NOMO-1 treated with dmso at 0.1 percent for 144 hours (cell line): ENCODE data around the gene CKLF.
A peak's percentile ranks its signal among the peaks of the same experiment; 100 is the strongest.

Source experiments
- DNase-seq: peaks from one replicate; lab custom pipeline; 2025; ENCODE audit not compliant: unreplicated experiment; lab: John Stamatoyannopoulos, UW

CKLF gene

DNA sequence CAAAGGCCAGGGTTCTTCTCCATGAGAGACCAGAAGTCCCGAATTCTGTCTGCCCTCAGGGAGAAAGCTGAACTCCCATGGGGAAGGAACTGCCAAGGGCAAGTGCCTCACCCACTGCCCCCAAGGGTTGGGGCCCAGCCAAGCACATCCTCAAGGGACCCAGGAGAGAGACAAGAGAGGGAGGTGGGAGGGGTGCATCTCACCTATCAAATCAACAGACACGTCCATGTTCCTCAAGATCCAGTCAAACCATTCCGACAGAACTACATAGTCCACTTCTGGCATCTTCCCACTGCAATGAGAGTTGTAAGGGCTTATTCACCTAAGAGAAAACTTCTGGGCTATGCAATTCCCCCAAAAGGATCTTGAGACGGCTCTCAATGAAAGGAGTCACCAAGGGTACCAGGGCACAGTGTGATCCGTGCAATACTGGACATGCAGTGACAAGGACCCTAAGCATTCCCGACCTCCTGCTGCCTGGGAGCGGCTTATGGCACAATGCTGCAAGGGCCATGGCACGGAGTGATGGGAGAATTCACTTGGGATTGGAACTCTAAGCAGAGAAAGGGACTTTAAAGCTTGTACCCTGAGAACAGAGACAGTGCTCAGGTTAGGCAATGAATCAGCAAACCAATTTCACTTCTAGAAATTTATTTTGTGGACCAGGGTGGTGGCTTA lies 34.7 kb upstream of the CKLF start:
- DNase-seq, result no peak

DNA sequence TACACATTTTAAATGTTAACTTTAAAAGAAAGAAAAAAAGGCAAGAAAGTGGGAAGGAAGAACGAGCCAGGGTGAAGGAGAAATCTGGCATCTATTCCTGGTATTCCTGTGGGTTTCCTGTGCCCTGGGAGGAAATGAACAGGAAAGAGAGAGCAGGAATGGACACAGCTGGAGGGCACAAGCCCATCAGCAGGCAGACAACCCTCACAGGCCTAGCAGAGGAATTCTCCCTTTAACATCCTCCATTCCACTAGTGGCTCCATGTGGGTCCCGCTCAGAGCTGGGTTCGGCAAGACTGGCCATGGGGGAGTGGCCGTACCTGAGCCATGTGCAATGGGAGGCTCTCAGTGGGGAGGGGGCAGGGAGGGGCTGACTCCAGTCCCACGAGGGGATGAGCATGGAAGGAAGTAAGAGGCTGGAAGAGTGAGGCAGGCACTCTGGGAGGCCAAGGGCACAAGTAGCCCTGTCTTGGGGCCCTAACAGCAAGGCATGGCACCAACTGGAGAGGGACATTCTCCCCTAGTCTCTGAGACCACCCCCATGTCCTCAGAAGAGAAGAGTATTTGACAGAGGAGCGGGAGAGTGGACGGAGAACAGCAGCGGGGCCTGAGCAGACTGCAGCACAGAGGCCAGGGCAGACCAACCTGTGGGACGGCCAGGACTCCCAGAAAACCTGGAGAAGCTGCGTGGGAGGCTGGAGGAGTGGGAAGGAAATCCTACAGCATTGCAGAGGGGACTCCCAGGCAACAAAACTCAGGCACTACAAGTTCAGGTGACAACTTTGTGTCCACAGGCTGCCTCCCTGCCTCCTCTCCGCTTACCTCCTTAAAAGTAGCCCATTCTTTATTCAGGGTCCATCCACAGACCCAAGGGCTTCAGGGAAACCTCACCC lies 32.6 kb upstream of the CKLF start:
- DNase-seq, result no peak

DNA sequence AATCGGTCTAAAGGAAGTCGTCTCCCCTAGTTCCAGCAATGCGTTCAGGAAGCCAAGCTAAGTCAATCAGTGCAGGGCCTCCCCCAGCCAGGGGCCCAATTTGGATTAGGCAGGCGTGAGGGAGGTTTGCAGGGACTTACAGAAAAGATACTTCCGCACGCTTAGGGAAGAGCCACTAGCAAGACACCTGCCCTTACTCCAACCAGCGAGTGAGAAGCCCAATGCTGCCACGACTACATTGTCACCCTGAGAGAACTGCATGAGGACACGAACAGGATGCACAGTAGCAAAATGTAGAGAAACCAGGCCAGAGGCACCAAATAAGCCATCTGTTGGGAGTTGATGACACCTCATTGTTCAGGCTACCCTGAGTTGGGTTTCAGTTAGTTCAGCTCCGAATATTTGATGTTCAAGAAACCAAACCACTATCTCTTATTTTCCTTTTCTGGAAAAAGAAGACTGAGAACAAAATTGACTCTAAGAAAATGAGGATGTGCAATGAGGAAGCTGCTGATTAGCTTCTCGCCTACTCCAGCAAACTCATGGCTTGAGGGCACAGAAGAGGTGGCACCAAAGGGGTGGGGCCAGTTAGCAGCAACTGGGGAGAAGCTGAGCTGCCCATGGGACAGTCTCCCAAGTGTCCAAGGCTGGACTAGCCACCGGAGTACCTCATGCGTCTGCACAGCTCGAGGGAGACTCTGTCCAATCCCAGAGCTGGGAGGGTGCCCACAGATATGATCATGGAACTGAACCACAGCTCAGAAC lies 31.8 kb upstream of the CKLF start:
- DNase-seq, result peak; percentile 48

DNA sequence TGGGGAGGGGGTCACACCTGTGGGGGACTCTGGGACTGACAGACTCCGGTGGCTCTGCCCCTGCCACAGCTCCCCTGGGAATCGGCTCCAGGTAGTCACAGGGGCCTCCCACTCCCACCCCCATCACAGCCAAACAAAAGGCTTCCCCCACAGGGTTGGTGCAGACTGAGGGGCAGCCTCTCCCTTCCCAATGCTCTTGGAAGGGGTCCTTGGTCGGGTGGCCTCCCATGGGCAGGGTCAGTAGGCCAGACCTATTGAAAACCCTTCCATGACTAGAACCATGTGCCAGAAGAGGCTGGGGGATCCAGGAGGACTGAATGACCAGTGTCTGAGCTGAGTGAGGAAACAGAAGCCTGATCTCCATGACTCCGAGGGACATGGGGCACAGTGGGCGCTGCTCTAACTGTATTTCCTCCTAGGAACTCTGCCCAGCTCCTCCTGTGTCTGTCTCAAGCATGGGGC lies 31.1 kb upstream of the CKLF start:
- DNase-seq, result no peak

DNA sequence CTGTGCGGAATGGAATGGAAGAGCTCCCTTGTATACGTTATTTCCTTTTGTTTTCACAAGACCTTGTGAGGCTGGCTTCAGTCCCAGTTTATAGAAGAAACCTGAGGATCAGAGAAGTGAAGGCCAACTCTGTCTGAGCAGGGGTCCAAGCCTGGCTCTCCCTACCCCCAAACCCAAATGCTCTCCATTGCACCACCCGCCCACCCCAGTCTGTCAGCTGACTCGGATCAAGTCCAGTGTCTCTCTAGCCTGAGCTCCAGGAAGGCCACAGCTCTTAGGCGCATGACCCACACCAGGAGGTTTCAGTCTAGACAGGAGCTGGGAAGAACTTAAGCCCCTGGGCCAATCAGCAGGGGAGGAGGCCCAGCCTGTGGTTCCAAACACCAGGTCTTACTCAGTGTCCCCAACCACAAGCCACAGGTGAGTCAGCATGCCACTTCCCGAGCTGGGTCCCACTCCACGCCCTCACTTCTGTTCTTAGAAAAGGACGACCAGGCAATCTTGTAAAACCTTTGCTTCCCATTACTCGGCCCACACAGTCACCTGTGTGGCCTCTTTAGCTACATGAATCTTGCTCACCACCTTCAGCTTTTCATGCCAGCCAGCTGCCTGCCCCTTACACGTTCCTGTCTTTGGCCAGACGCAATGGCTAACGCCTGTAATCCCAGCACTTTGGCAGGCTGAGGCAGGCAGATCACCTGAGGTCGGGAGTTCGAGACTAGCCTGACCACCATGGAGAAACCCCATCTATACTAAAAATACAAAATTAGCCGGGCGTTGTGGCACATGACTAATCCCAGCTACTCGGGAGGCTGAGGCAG lies 30.2 kb upstream of the CKLF start:
- peak; percentile 65 for DNase-seq

DNA sequence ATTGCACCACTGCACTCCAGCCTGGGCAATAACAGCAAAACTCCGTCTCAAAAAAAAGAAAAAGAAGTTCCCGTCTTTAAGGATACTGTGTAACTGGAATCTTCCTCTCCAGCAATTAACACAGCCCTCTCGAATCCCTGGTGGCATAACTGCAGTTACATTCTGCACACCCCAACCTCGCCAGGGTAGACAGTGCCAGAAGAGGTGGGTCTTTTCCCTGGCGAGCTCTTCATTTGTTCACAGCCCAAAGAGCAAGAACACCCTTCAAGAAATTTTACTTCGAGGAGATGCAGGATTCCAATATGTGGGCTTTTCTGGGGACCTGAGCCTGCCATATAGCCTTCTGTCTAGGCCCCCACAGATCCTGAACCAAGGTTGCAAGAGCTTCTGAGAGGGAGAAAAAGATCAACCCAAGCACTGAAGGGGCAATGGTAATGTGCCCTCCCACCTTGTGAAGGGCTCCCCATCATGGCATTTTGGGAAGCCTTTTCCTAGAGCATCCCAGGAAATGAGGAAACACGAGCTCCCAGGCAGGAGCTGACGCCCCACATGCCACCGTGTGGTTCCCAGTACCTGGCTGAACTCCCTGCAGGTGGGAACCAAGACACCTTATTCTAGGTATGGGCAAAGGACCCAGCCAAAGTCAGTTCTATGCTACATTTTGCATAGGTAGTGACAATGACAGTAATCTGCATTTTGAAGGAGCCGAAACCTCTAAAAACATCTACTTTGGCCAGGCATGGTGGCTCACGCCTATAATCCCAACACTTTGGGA lies 29.4 kb upstream of the CKLF start:
- DNase-seq, result no peak

DNA sequence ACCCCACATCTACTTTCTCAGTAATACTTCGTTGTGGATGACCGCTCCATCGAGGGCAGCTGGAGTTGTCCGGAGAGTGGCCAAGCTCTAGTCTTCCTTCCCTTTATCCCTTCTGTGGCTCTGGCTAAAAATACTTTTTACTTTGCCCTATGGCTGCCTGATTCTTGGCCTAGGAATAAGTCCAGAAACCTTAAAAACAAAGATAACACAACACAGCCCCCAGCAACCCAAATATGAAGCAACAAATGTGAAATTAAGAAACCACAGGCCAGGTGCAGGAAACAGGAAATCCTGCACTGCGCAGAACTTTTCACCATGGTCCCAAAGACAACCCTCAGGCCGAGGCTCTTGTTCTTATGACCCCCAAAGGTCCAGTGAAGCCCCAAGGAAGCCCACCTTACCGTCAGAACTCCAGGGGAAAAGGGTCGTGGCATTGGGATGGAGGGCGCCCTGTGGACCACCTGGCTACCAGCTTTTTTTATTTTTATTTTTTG lies 28.5 kb upstream of the CKLF start:
- peak; percentile 78 for DNase-seq

DNA sequence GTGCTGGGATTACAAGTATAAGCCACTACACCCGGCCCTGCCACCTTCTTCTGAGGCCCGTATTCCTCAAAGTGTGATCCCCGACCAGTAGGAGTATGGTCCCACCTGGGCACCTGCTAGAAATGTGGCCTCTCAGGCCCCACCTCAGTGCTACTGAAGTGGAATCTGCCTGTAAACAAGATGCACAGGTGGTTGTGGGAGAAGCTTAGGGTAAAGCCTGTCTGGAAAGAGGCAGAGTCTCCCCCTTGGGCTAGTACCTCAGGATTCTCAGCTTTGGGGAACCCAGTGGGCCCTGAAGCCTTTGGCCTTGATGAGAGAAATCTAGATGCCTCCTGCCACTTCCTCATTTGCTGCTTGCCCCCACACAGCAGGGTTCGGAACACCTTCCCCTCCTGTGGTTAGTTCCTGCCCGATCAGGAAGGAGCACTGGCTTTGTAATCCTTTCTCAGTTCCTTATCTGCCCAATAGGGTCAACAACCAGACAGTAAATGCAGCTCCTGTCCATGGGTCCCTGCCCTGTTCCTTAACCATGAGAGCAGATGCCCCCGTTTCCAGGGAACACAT lies 27.7 kb upstream of the CKLF start:
- peak; percentile 98 for DNase-seq

DNA sequence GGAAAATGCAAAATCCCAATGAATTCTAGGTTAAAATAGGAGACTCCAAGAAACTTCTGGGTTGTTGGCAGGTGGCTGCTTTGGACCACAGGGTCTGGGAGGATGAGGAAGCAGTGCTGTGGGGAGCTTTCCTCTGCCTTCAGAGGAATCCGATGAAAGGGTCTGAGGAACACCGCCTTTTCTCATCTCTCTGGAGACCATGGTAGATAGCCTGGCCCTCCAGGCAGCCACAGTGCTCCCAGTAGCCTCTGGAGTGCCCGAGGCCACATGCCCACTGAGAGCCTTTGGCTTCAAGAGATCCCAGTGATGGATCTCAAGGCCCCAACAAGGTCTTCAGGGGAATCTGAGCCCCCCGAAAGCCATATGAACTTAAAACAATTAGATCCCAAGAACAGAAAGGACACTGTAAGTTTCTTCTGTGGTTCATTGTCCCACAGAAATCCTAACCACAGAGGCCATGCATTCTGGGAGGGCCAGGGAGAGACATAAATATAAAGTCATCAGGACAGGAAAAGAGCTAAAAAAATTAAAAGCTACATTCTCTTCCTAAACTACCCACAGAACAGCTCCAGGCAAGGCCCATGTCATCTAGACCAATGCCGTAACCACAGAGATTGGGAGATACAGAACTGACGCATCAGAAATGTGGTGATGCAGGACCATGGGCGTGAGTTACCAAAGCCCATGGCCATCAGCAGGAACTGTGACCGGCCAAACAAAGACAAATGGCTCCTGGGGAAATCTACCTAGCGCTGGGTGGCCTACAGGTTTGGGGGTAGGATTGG lies 26.8 kb upstream of the CKLF start:
- DNase-seq, result no peak

DNA sequence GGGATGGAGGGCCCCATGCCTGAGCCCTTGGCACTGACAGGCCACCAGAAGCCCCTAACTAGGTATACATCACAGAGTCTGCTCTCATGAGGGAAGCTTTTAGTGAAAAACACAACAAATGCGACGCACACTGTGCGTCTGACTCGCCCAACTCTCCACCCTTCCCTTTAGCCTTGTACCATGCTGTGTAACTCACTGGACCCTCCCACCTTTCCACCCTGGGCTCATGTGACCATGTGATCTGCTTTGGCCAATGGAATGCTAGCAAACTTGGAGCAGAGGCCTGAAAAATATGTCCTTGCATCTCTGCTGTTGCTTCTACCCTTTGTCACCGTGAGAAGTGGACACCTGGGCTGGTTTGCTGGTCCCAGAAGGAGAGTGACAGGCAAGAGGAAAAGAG lies 24.1 kb upstream of the CKLF start:
- no peak for DNase-seq

DNA sequence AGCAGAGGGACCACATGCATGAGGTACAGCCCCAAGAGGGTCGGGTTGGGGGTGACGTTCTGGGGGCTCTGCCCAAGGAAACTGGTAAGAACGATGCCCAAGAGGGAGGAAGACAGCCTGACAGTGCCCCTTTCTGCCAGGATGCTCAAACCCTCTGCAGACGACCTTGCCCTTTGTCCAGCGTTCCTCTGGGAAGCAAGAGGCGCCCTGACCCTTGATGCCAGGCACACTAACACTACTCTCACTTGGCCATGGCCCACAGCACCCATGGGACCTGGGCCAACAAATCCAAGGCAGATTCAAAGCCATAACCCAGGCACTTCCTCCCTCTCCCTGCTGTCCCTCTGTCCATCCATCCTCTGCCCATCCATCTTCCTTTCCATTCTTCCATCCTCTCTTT lies 22.9 kb upstream of the CKLF start:
- no peak for DNase-seq

DNA sequence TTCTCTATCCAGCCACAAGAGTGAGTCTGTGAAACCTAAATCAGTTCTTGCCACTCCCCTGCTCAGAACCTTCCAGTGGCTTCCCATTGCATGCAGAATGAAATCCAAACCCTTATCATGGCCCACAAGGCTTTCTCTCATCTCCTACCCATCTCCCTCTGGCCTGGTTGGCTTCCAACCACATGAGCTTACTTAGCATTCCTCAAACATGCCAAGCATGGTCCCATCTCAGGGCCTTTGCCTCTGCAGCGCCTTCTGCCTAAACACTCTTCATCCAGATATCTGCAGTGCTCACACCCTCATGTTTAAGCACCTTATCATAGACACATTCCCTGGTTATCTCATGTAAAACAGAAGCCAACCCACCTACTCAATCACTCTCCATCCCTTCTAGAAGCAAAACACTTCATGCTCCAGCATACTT lies 18.0 kb upstream of the CKLF start:
- no peak for DNase-seq

DNA sequence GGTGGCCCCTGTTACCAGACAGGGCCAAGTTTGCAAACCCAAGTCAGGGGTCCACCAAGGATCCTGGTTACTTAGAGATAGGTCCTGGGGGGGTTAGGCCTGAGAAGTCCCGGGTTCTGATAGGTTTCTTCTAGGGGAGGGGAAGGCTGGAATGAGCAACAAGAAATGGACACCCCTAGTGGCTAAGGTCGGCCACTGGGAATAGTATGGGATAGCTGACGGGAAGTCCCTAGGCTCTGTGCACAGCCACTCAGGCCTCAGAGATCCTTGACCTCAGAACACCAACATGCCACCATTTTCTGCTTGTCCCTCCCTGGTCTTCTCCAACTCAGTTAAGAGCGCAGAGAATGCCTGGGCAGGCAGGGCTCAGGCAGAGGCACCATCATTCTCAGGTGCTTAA lies 15.9 kb upstream of the CKLF start:
- DNase-seq, result no peak

DNA sequence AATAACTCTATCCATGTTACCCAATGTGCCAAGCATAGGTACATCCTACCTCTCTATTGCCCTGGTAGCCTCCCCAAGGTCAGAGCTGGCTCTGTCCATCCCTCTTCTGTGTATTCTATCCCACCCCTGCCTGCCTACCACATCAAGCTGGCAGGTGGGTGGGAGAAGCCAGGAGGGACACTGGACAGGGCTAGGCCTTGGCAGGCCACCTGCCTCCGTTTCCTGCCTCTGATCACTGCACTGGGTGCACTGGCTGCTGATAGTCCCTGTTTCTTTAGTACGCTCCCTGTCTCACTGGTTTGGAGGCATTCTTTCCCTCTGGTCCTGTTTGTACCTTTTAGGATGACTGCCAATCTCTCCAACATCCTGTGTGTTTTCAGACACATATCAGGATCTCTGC lies 15.1 kb upstream of the CKLF start:
- no peak for DNase-seq

DNA sequence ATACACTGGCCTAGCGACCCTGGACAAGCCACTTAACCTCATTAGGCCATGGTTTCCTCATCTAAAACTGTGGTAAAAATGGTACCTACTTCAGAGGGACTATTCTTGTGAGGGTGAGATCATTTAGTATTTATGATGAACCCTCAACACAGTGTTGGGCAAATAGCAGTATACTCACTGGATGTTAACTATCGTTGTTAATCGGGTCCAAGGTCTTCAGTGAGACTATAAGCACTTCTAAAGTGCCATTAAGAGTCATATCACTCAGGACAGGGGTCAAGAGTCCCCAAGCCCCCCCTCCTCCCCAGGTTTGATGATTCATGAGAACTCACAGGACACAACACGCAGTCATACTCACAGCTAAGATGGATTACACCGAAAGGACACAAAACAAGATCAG lies 13.5 kb upstream of the CKLF start:
- no peak for DNase-seq

DNA sequence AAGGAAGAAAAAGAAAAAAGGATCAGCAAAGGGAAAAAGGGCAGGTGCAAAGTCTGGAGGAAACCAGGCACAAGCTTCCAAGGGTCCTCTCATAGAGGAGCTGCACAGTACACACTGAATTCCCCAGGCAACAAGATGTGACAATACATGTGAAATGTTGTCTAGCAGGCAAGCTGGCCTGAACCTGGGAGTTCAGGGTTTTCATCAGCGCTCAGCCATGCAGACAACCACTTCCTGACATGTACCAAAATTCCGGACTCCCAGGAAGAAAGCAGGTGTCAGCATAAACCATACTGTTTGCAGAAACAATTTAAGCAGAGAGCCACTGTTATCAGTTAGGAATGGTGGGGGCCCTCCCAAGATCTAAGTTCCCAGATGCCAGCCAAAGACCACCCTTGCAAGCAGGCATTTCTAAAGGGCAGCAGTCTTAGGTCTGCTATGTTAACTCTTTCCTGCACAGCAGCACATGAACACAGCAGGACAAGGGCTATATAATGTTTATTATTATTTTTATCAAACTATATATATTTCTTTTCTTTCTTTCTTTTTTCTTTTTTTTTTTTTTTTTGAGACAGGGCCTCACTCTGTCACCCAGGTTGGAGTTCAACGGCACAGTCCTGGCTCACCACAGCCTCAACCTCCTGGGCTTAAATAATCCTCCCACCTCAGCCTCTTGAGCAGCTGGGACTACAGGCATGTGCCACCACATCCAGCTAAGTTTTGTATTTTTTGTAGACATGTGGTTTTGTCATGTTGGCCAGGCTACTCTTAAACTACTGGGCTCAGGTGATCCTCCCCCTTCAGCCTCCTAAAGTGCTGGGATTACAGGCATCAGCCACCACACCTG lies 12.5 kb upstream of the CKLF start:
- no peak for DNase-seq

DNA sequence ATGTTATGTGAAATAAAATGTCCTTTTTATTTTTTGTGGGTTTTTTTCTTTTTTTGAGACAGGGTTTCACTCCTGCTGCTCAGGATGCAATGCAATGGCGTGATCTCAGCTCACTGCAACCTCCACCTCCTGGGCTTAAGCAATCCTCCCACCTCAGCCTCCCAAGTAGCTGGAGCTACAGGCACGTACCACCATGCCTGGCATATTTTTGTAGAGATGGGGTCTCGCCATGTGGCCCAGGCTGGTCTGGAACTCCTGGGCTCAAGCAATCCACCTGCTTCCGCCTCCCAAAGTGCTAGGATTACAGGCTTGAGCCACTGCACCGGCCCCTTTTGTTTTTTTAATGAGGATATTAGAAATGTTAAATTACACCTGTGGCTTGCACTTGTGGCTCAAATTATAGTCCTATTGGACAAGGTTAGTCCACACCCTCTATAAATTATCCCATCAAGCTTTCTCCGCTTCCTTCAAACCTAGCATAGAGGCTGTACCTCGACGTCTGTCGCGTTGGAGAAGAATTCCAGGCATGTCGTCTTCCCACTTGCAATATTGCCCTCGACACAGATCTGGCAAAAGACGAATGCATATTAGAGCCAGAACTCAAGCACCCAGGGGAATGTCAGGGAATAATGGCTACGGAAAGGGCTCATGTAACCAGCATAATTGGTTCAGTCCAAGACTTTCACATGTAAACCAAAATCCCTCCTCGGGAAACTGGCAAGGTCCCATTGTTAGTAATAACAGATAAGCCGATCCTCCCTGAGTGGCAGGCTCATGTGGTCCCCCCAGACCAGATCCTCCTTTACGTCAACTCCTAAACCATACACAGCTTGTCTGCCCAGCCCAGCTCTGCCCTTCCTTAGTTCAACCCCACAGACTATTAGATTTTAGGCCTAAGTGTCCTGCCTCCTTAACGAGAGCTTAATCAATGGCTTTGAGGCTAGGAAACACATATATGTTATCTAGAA lies 10.7 kb upstream of the CKLF start:
- DNase-seq, result no peak
